Astrocyte (in vitro differentiated cells and primary cell): Measurements from ENCODE around the gene UQCC5.

ENCODE experiments used
- CTCF ChIP-seq: IDR thresholded peaks from 2 replicates; pipeline ENCODE4 v1.5.1; 2011; ENCODE audit warnings: low read depth, mild to moderate bottlenecking, inconsistent platforms, low read length, moderate library complexity; ENCODE audit not compliant: insufficient read depth
- EZH2 ChIP-seq: IDR thresholded peaks from 2 replicates; pipeline ENCODE4 v1.6.1; 2012; ENCODE audit warnings: mild to moderate bottlenecking, low read length, inconsistent platforms; ENCODE audit not compliant: insufficient read depth

- TF ChIP-seq CTCF (no peak), EZH2 (no peak)
Measured at GRCh38 chr3:52498137-52499054, 38.0 kb upstream of the UQCC5 start.
